Activated naive CD4-positive, alpha-beta T cell treated with anti-CD3 and anti-CD28 coated beads, Interleukin-2, amount 50 U/mL, for 24 hours (primary cell): Measurements from ENCODE around the gene FHDC1.

Source experiments
- H3K27ac Mint-ChIP-seq: one replicate; pipeline ENCODE4 v1.8.0; 2021; ENCODE audit warnings: mild to moderate bottlenecking, mixed read lengths
- H3K27me3 Mint-ChIP-seq: one replicate; pipeline ENCODE4 v1.8.0; 2021; ENCODE audit warnings: mixed read lengths
- H3K36me3 Mint-ChIP-seq: one replicate; pipeline ENCODE4 v1.8.0; 2021; ENCODE audit warnings: mixed read lengths
- H3K4me1 Mint-ChIP-seq: one replicate; pipeline ENCODE4 v1.8.0; 2021; ENCODE audit warnings: mixed read lengths
- H3K4me3 Mint-ChIP-seq: one replicate; pipeline ENCODE4 v1.8.0; 2021; ENCODE audit warnings: mild to moderate bottlenecking, mixed read lengths
- H3K9me3 Mint-ChIP-seq: one replicate; pipeline ENCODE4 v1.8.0; 2021; ENCODE audit warnings: mixed read lengths

Gene FHDC1

GRCh38 chr4:152943672-152944071, 7.5 kb downstream of the FHDC1 start:
- no peak overlapping the region for H3K4me3 Mint-ChIP-seq
- H3K27me3 Mint-ChIP-seq: peaks cover 17% of the 10 kb centered on the region
- peaks cover 2% of the 10 kb centered on the region for H3K36me3 Mint-ChIP-seq
- no peaks in the 10 kb centered on the region for H3K4me1 Mint-ChIP-seq
- no peak overlapping the region for H3K27ac Mint-ChIP-seq
- H3K9me3 Mint-ChIP-seq: no peaks in the 10 kb centered on the region

- H3K36me3 Mint-ChIP-seq: peaks cover 2% of the 10 kb centered on the region
- no peak overlapping the region for H3K27ac Mint-ChIP-seq
- H3K27me3 Mint-ChIP-seq: peaks cover 8% of the 10 kb centered on the region
- no peak overlapping the region for H3K4me3 Mint-ChIP-seq
- no peaks in the 10 kb centered on the region for H3K4me1 Mint-ChIP-seq
- H3K9me3 Mint-ChIP-seq: no peaks in the 10 kb centered on the region
Measured at GRCh38 chr4:152944666-152945320, 8.7 kb downstream of the FHDC1 start.

- Mint-ChIP-seq H3K36me3 (peaks cover 2% of the 10 kb centered on the region), H3K27me3 (peaks cover 6% of the 10 kb centered on the region), H3K4me3 (no peak overlapping the region), H3K4me1 (no peaks in the 10 kb centered on the region), H3K9me3 (no peaks in the 10 kb centered on the region), H3K27ac (no peak overlapping the region)
Measured at GRCh38 chr4:152945639-152946038, 9.5 kb downstream of the FHDC1 start.

GRCh38 chr4:152946446-152946845, 10.3 kb downstream of the FHDC1 start:
- no peaks in the 10 kb centered on the region for H3K4me1 Mint-ChIP-seq
- H3K9me3 Mint-ChIP-seq: no peaks in the 10 kb centered on the region
- H3K27me3 Mint-ChIP-seq: peaks cover 9% of the 10 kb centered on the region
- no peak overlapping the region for H3K4me3 Mint-ChIP-seq
- H3K27ac Mint-ChIP-seq: no peak overlapping the region
- peaks cover 2% of the 10 kb centered on the region for H3K36me3 Mint-ChIP-seq

GRCh38 chr4:152947311-152947710, 11.2 kb downstream of the FHDC1 start:
- H3K36me3 Mint-ChIP-seq: peaks cover 2% of the 10 kb centered on the region
- H3K4me3 Mint-ChIP-seq: no peak overlapping the region
- H3K4me1 Mint-ChIP-seq: no peaks in the 10 kb centered on the region
- H3K27ac Mint-ChIP-seq: no peak overlapping the region
- peaks cover 9% of the 10 kb centered on the region for H3K27me3 Mint-ChIP-seq
- no peaks in the 10 kb centered on the region for H3K9me3 Mint-ChIP-seq

- peaks cover 2% of the 10 kb centered on the region for H3K36me3 Mint-ChIP-seq
- no peak overlapping the region for H3K27ac Mint-ChIP-seq
- no peaks in the 10 kb centered on the region for H3K4me1 Mint-ChIP-seq
- H3K4me3 Mint-ChIP-seq: no peak overlapping the region
- peaks cover 8% of the 10 kb centered on the region for H3K27me3 Mint-ChIP-seq
- H3K9me3 Mint-ChIP-seq: no peaks in the 10 kb centered on the region
Measured at GRCh38 chr4:152949930-152950329, 13.8 kb downstream of the FHDC1 start.

- H3K4me1 Mint-ChIP-seq: no peaks in the 10 kb centered on the region
- no peak overlapping the region for H3K4me3 Mint-ChIP-seq
- no peak overlapping the region for H3K27ac Mint-ChIP-seq
- H3K36me3 Mint-ChIP-seq: peaks cover 2% of the 10 kb centered on the region
- H3K27me3 Mint-ChIP-seq: peaks cover 8% of the 10 kb centered on the region
- H3K9me3 Mint-ChIP-seq: no peaks in the 10 kb centered on the region
Measured at GRCh38 chr4:152950402-152951274, 14.5 kb downstream of the FHDC1 start.

- H3K27ac Mint-ChIP-seq: no peak overlapping the region
Measured at GRCh38 chr4:152951348-152951747, 15.2 kb downstream of the FHDC1 start.

GRCh38 chr4:152953514-152953913, 17.4 kb downstream of the FHDC1 start:
- Mint-ChIP-seq H3K27ac (no peak overlapping the region), H3K4me3 (no peak overlapping the region), H3K9me3 (no peaks in the 10 kb centered on the region)

More at GRCh38 chr4:152951348-152951747, 15.2 kb downstream of the FHDC1 start:
- H3K4me1 Mint-ChIP-seq: no peaks in the 10 kb centered on the region
- H3K4me3 Mint-ChIP-seq: no peak overlapping the region
- H3K9me3 Mint-ChIP-seq: no peaks in the 10 kb centered on the region
- H3K27me3 Mint-ChIP-seq: peaks cover 8% of the 10 kb centered on the region
- peaks cover 2% of the 10 kb centered on the region for H3K36me3 Mint-ChIP-seq

GRCh38 chr4:152954741-152955140, 18.6 kb downstream of the FHDC1 start:
- no peak overlapping the region for H3K27ac Mint-ChIP-seq

More at GRCh38 chr4:152953514-152953913, 17.4 kb downstream of the FHDC1 start:
- no peaks in the 10 kb centered on the region for H3K4me1 Mint-ChIP-seq
- peaks cover 3% of the 10 kb centered on the region for H3K27me3 Mint-ChIP-seq
- H3K36me3 Mint-ChIP-seq: no peaks in the 10 kb centered on the region

GRCh38 chr4:152956147-152956546, 20.0 kb downstream of the FHDC1 start:
- H3K36me3 Mint-ChIP-seq: no peaks in the 10 kb centered on the region
- H3K27me3 Mint-ChIP-seq: peaks cover 3% of the 10 kb centered on the region
- H3K4me3 Mint-ChIP-seq: no peak overlapping the region
- no peak overlapping the region for H3K27ac Mint-ChIP-seq
- no peaks in the 10 kb centered on the region for H3K9me3 Mint-ChIP-seq
- H3K4me1 Mint-ChIP-seq: no peaks in the 10 kb centered on the region

More at GRCh38 chr4:152954741-152955140, 18.6 kb downstream of the FHDC1 start:
- H3K27me3 Mint-ChIP-seq: peaks cover 3% of the 10 kb centered on the region
- H3K9me3 Mint-ChIP-seq: no peaks in the 10 kb centered on the region
- H3K36me3 Mint-ChIP-seq: no peaks in the 10 kb centered on the region
- no peak overlapping the region for H3K4me3 Mint-ChIP-seq
- no peaks in the 10 kb centered on the region for H3K4me1 Mint-ChIP-seq

- Mint-ChIP-seq H3K4me3 (no peak overlapping the region), H3K9me3 (no peaks in the 10 kb centered on the region), H3K27me3 (no peaks in the 10 kb centered on the region), H3K36me3 (no peaks in the 10 kb centered on the region), H3K27ac (no peak overlapping the region), H3K4me1 (no peaks in the 10 kb centered on the region)
Measured at GRCh38 chr4:152956650-152957436, 20.7 kb downstream of the FHDC1 start.

- Mint-ChIP-seq H3K27ac (no peak overlapping the region), H3K4me1 (no peaks in the 10 kb centered on the region), H3K4me3 (no peak overlapping the region), H3K27me3 (no peaks in the 10 kb centered on the region), H3K9me3 (no peaks in the 10 kb centered on the region), H3K36me3 (no peaks in the 10 kb centered on the region)
Measured at GRCh38 chr4:152957437-152958171, 21.5 kb downstream of the FHDC1 start.

- H3K27ac Mint-ChIP-seq: no peak overlapping the region
- no peaks in the 10 kb centered on the region for H3K36me3 Mint-ChIP-seq
- no peaks in the 10 kb centered on the region for H3K4me1 Mint-ChIP-seq
- no peaks in the 10 kb centered on the region for H3K27me3 Mint-ChIP-seq
- H3K9me3 Mint-ChIP-seq: no peaks in the 10 kb centered on the region
- no peak overlapping the region for H3K4me3 Mint-ChIP-seq
Measured at GRCh38 chr4:152959080-152959479, 23.0 kb downstream of the FHDC1 start.

GRCh38 chr4:152960082-152960481, 24.0 kb downstream of the FHDC1 start:
- Mint-ChIP-seq H3K36me3 (no peaks in the 10 kb centered on the region), H3K27me3 (no peaks in the 10 kb centered on the region)

More at GRCh38 chr4:152960082-152960481, 24.0 kb downstream of the FHDC1 start:
- Mint-ChIP-seq H3K27ac (no peak overlapping the region), H3K4me1 (no peaks in the 10 kb centered on the region), H3K4me3 (no peak overlapping the region), H3K9me3 (no peaks in the 10 kb centered on the region)
